ENCODE results near the gene DAAM1.

DNA sequence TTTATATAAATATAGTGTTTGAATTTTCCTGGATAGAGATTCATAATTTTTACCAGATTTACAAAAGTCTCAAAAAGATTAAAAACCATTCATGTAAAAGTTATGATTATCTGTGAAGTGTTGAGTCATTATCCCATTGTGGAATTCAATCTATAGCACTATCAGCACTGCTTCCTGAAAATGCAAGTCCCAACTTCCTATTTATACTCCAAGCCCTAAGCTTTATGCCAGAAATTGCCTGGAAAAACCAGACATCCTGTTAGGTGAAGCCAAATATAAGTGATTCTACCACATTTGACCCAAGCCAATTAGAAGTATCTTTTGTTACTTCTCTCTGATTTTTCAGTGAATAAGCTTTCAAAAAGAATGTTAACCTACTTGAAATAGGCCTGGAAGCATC, 147.6 kb downstream of the DAAM1 start:
- TF ChIP-seq, protein P1, sequence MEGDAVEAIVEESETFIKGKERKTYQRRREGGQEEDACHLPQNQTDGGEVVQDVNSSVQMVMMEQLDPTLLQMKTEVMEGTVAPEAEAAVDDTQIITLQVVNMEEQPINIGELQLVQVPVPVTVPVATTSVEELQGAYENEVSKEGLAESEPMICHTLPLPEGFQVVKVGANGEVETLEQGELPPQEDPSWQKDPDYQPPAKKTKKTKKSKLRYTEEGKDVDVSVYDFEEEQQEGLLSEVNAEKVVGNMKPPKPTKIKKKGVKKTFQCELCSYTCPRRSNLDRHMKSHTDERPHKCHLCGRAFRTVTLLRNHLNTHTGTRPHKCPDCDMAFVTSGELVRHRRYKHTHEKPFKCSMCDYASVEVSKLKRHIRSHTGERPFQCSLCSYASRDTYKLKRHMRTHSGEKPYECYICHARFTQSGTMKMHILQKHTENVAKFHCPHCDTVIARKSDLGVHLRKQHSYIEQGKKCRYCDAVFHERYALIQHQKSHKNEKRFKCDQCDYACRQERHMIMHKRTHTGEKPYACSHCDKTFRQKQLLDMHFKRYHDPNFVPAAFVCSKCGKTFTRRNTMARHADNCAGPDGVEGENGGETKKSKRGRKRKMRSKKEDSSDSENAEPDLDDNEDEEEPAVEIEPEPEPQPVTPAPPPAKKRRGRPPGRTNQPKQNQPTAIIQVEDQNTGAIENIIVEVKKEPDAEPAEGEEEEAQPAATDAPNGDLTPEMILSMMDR (IDR thresholded peaks at IDR 0.05; ENCODE audit: insufficient read depth, low read depth, low read length), result no peak
- TF ChIP-seq EZH2 (IDR thresholded peaks at IDR 0.05; ENCODE audit: insufficient read depth, low read length), result no peak

All from astrocyte (in vitro differentiated cells and primary cell).